GM19238 (cell line): ENCODE measurements around the gene BGLAP.

Experiments
- DNase-seq: peaks from one replicate; pipeline ENCODE4 v3.0.0; 2011; ENCODE audit warnings: low spot score; ENCODE audit not compliant: insufficient read length

BGLAP gene

DNA sequence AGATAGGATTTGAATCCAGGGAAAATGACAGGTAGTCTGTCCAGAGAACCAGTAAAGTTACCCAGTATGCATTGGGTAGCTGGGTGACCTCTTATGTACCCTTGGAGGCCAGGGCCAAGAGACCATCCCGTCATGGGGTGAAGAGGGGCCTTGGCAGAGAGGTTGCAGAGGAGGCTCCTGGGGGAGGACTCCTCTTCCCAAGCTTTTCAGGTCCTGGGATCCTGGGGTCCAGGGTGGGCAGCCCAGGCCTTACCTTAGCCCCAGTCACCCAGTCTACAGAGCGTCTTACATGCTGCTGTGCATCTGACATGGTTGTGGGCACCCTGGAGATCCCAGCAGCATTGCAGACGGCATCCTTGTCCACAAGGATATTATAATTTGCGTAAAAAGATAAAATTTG is 15.2 kb upstream of the BGLAP start:
- DNase-seq = no peak

DNA sequence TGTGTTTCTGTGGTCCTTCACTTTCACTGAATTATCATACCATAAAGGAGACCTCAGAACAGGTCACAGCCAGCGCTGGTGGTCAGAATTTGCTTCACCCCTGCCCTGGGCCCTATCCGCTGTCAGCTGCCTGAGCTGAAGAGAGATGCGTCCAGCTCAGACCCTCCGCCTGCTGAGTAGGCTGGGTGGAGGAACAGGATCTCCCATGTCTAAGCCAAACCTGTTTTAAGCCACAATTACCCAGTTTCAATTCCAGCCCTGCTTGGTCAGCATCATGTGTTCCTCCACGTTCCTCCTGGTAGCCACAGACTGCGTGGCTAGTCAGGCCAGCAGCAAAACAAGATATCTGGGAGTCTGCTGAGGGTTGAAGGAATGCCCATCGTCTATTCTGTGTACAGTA is 13.5 kb upstream of the BGLAP start:
- no peak for DNase-seq

DNA sequence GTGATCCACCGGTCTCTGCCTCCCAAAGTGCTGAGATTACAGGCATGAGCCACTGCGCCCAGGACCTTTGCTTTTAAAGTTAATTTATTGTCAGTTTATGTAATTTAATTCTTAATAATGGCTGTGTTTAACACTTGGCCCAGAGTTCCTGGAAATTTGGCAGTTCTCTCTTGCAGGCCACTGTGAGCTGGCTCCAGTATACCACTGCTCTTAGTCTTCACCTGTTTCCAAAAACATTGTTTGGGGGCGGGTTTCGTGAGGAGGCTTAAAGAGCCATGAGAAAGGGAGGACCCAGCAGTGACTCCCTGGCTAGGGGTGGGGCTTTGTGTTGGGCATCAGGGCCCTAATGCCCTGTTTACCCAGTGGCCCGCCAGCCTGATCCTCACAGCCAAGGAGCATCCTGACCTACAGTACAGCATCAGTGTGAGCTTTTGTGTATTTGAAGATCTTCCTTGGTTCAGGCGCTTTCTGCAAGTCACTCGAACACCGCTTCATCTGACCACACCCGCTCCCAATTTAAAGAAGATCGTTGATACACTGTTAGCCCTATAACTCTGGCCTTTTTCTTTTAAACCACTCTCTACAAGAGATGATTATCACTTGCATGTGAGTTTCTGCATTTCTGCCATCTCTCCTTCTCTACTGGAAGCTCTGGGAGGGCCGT is 12.0 kb upstream of the BGLAP start:
- DNase-seq = no peak

DNA sequence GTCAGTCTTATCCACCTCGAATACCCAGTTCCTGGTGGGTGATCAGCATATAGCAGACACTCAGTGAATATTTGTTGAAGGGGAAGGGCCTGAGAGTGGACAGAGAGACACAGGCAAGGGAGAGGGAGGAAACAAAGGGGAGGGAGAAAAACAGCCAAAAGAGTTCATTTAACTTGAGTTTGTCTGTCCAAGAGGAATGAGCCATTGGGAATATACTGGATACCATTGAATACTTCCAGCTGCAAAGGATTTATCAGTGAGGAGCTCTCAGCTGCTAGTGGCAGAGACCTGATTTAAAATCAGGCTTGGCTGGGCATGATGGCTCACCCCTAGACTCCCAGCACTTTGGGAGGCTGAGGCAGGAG is 11.5 kb upstream of the BGLAP start:
- DNase-seq = no peak

DNA sequence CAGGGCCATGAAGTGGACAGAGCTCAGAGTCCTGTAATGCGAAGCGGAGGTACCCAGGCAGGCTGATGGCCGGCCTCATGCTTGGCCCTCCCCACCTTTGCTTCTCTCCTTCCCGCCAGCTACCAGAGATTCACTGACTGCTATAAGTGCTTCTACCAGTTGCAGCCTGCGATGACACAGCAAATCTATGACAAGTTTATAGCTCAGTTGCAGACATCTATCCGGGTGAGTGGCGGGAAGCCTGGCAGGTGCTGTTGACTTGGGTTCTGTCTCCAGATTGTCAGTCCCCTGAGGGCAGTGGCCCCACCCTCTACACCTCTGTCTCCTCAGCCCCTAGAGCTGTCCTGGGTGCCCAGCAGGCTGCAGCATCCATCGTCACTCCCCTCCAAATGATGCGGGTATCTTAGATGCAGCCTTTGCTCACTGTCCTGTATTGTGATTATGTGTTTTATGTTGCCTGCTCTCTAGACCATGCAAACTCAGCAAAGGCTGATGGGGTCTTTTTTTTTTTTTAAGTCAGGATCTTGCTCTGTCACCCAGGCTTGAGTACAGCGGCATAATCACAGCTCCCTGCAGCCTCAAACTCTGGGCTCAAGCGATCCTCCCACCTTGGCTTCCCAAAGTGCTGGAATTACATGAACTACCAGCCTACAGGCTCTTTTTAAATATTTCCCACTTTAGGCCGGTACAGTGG is 9.6 kb upstream of the BGLAP start:
- no peak for DNase-seq

DNA sequence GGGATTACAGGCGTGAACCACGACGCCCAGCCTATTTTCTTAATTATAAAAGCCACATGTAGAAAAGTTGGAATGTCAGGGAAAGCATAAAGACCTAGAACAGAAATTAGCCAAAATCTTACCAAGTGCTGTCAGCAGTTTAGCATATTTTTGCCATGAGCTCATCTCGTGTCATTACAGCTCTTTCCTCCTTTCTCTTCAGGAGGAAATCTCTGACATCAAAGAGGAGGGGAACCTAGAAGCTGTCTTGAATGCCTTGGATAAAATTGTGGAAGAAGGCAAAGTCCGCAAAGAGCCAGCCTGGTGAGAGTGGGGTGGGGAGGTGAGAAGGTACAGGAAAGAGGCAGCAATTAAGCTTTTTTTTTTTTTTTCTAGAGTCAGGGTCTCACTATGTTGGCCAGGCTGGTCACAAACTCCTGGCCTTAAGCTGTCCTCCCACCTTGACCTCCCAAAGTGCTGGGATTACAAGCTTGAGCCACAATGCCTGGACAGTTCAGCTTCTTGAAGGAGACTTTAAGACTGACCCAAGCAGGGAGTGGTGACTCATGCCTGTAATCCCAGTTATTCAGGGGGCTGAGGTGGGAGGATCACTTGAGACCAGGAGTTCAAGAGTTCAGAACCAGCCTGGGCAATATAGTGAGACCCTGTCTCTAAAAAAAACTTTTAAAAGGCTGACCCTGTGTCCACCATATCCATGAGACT is 8.4 kb upstream of the BGLAP start:
- no peak for DNase-seq

DNA sequence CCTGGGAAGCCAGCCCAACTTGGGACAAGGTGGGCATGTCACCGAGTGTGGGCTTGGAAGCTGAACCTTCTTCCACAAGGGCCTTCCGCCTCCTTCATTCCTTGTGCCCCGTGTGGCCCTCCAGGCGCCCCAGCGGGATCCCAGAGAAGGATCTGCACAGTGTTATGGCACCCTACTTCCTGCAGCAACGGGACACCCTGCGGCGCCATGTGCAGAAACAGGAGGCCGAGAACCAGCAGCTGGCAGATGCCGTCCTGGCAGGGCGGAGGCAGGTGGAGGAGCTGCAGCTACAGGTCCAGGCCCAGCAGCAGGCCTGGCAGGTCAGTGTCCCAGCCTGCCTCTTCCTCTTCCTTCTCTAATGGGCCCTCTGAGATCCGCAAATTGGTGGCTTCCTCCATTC is 5.8 kb upstream of the BGLAP start:
- DNase-seq = no peak

DNA sequence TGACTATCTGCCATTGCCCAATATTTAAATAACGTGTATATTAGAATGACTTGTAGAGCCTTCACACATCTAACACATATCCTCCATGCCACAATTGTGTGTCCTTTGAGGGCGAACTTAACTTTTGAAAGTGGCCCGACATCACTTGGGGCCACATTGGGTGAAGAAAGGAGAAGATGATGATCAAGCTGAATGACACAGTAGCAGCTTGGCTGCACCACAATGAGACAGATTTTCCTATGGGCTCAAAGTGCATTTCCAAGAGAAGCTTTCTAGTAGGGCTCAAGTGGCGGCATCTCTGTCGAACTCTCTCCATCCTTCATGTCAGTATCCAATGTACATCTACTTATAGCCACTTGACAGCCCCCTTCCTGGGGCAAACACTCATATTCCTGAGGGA is 3.7 kb upstream of the BGLAP start:
- DNase-seq = no peak

DNA sequence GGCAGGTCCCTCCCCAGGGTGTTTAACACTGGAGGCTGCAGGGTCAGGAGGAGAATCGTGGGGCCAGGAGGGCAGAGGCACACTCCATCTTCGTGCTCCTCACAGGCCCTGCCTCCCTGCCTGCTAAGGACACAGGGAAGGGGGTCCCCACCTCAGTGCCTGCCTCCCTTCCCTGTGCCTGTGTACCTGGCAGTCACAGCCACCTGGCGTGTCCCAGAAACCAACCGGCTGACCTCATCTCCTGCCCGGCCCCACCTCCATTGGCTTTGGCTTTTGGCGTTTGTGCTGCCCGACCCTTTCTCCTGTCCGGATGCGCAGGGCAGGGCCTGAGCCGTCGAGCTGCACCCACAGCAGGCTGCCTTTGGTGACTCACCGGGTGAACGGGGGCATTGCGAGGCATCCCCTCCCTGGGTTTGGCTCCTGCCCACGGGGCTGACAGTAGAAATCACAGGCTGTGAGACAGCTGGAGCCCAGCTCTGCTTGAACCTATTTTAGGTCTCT is 623 bp upstream of the BGLAP start:
- DNase-seq = no peak

DNA sequence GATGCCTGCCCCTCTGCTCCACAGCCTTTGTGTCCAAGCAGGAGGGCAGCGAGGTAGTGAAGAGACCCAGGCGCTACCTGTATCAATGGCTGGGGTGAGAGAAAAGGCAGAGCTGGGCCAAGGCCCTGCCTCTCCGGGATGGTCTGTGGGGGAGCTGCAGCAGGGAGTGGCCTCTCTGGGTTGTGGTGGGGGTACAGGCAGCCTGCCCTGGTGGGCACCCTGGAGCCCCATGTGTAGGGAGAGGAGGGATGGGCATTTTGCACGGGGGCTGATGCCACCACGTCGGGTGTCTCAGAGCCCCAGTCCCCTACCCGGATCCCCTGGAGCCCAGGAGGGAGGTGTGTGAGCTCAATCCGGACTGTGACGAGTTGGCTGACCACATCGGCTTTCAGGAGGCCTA is 754 bp downstream of the BGLAP start:
- DNase-seq = no peak

DNA sequence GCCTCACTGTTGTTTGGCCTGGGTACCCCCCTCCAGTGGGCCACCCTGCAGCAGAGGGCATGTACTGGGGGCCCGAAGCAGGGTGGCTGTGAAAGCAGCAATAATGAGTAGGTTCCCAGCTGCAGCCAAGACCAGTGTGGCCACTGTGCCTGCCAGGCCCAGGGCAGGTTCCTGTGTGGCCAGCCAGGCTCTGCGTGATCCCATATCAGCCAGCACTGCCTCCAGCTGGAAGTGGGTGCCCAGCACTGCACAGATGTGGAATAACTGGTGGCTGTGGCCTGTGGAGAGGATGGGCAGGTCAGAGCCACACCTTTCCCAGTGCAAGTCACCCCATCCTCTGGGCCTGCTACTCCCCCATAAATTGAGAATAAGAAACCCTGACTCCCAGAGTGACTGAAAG is 2.1 kb downstream of the BGLAP start:
- DNase-seq = no peak

DNA sequence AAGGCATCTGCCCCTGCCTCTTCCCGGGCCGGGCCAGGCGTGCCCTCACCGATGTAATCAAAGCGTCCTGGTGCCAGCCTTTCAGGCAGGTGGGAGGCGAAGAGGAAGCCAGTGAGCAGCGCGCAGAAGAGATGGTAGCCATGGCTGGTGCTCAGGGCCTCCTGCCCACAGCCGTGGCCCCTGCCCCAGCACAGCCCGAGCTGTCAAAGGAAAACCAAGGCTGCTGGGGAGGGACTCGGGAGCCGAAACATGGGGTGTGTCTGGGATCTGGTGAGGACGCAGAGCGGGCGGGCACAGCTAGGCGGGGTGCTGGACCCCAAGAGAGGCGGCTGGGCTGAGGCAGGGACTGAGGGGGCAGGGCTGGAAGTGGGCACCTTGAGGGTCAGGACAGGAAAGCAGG is 2.7 kb downstream of the BGLAP start:
- no peak for DNase-seq

DNA sequence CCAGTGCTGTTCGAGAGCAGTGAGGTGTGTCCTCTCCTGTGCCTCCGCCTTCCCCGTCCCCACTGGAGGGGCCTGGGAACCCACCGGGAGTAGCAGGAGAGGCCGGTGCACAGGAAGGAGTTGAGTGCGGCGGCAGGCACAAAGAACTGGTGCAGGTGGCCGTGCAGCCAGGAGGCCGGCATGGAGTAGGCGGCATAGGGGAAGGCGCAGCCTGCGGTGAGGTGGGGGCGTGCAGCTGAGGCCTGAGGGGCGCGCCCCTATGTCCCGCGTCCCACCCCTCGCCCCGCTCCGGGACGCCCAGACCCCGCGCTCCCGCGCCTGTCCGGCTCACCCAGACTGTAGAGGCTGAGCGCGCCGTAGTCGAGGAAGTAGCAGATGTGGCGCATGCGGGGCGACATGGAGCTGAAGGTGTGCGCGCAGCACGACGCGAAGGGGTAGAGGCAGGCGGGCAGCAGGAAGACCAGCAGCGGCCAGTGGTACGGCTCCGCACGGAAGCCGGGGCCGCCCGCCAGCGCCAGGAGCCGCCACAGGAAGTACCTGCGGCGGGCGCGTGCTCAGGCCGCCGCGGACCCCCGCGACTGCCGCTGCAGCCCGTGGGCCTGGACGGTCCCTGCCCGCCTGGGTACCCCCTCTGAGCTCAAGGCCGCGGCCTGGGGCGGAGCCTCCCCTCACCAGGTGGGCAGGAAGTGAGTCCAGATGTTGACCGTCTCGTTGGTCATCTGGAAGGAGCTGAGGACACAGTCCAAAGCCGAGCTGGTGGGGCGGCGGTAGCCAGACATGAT is 3.7 kb downstream of the BGLAP start:
- peak; percentile 60 for DNase-seq

DNA sequence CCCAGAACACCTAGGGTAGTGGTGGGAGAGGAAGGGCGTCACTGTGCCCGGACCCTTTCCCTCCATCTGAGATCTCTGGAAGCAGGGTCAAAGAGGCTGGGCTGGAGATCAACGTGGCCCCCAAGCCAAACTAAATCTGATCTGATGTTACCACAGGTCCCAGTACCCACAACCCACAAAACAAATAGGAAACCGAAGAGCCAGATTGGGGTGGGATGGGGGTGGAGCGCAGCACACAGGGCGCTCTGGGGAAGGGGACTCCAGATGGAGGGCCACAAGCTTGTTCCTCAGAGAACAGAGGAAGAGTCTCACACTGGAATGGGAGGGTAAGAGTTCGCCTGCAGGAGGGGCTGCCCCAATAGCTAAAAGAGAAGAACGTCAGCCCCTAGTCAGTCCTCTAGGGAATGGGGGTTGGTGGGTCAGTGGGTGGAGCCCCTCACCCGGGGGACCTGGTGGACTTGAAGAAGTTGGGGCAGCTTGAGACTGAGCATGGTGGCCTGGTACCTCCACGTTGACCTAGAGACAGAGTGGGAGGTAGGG is 4.3 kb downstream of the BGLAP start:
- DNase-seq = no peak

DNA sequence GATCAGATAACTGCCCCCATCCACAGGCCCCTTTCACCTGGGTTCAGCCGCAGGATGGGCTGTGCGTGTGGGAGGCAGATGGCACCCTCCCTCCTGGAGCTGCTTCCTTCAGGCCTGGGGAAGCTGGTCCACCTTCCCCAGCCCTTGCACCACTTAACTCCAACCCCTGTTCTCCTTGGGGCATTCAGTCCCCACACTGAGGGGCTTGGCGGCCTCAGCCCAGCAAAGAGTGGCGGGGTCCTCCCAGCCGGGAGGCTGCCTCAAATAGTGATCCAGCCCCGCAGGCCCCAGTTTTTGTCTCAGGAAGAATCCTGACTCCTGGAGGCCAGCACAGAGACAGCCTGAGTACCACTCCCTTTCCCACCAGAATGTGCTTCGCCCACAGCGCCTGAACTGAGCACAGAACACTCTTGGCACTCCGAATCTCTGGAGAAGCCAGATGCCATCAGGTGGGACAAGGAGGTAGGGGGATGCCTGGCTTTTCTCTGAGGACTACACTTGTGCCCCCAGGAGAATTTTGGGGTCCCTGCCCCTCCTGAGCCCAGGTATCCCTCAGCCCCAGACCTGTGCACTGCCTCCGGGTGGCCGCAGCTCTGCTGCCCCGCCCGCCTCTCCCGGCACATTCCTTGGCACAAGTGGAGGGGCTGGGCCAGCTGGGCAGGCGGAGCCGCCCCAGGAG is 4.9 kb downstream of the BGLAP start:
- no peak for DNase-seq

DNA sequence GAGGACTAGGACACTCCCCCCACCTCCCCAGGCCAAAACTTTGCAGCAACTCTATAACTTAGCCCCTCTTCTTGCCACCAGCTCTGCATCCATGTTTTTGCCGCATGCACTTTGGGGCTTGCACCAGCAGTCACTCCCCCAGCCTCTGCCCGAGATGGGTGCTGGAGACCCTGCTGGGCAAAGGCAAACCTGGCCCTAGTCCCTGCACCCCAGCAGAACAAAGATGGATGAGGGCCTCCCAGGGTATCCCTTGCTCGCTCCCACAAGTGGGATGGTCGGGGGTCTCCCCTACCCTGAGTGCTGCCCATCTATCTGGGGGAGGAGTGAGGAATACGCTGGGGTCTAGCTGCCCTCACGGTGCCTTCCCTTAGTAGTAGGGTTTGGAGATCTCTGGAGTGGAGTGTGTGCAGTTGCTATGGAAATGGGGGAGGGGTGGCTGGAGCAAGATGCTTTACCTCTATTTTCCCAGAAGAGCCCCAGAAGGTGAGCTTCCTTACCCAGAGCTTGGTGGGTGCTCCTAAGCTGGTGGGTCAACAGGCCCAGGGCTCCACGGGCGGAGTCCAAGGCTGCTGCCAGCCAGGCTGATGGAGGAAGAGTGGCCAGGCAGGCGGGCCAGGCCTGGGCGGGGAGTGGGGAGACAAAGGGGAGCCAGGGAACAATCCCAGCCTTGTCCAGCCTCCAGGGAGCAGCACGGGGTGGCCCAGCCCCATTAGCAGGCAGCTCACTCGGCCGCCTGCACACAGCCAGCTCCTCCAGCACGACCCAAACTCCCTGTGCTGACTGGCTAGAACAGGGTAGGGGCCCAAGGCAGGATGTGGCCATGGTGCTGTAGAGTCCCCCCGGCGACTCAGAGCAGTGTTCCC is 5.7 kb downstream of the BGLAP start, which contains the start of gene PAQR6:
Gene PAQR6, minus strand, starts transcription at position 597 of the 863 bp plus-strand sequence. CDS start 1,325 bp downstream, outside the sequence.
- no peak for DNase-seq

DNA sequence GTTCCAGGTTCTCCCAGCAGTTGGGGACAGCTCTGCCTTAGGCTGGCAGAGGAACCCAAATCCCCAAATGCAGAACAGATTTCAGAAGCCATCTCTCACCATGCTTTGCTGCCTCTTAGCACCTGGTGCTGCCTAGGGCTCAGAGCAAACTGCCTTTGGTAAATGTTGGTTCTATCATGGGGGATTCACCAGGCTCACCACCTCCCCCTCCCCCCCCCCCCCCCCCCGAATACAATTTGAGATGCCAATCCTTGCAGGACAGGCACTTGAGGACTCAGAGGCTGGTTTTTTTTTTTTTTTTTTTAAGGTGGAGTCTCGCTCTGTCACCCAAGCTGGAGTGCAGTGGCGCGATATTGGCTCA is 6.3 kb downstream of the BGLAP start:
- DNase-seq = no peak

DNA sequence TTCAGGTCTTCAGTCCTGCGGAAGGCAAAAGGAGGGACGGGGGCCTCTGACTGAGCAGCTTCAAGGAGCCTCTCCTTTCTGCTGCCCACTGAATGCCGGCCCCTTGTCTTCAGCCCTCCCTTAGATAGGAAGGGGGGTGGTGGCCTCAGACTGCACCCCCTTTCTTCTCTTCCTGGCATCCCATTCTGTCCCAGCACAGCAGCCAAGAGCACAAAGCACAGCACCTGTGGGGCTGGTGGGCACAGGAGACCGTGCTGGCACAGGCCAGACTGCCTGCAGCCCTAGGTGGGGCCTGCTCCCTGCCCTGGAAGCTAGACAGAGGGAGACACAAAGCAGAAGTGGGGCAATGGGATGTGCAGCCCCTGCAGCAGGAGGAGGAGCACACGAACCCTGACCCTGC is 7.6 kb downstream of the BGLAP start:
- DNase-seq = no peak

DNA sequence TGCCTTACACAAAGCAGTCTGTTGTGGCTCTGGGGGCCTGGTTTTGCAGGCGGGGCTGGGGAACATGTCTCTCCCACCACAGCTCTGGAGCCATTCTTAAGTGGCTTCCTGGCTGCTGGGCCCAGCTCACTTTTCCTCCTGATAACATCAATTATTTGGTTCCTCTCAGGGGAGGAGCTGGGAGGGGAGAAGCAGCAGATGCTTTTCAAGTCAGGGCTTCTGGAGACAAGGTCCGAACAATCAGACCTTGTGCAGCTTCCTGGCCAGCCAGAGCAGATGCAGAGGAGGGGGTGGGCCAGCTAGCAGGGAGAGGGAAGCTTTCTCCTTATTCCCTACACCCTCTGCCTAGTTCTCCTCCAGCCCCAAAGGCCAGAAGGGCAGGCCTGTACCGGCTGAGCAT is 9.5 kb downstream of the BGLAP start:
- DNase-seq = no peak

DNA sequence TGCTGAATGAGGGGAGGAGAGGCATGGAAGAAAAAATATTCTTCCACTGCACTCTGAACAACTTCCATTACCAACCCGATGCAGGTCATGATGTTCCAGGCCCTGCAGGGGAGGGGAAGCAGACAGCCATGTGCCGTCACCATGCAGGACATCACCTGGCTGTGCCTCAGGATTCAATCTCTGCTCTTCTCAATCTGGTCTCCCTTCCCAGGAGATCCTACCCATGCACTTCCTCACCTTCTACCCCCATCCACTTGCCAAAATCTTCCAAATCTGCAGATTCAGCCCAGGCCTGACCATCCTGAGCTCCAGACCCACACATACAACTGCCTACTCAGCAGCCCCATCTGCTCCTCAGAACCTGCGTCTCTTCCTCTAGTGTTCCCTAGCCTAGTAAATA is 11.7 kb downstream of the BGLAP start:
- DNase-seq = no peak
